ENCODE results near the gene KCNQ1. TPM values are rescaled to one million over a fixed set of nuclear protein-coding genes. Genes with fewer than 3 reads are reported as not detected.

The KCNQ1 gene
- total and polyA plus RNA-seq, 7 donors: 1.1 to 25.2 (median 3.8) TPM

DNA sequence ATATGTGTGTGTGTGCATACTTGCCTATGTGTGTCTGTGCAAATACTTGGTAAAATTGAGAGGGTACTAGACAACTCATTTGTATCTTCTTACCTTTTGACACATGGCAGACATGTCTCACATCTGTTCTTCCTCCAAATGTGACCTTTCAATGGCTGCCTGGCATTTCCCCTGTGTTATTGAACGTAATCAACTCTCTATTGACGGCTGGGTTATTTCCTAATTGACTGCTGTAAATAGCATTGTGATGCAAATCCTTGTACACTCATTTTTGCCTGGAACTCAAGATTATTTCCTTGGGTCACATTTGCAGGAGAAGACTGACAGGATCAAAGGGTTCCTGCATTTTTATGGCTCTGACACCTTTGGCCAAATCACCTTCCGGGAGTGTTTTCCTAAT is 37.4 kb downstream of the KCNQ1 start:
- Histone ChIP-seq H3K4me1 (no peaks in the 10 kb centered on the region), H3K27me3 (peaks cover 0 to 38% (median 0%) of the 10 kb centered on the region in 3 donors), H3K36me3 (no peaks in the 10 kb centered on the region), H3K27ac (no peak overlapping the region), H3K9me3 (peaks cover 0 to 7% (median 0%) of the 10 kb centered on the region in 4 donors), H3K4me3 (no peak overlapping the region)
- WGBS, 2 donors: 38 to 58% methylated on average over 3 of the region's 3 CpGs
- intact Hi-C loops (cut with DNase I): no loop called here
- TF ChIP-seq EP300 (IDR thresholded peaks at IDR 0.05): no peak
- TF ChIP-seq, protein P1, sequence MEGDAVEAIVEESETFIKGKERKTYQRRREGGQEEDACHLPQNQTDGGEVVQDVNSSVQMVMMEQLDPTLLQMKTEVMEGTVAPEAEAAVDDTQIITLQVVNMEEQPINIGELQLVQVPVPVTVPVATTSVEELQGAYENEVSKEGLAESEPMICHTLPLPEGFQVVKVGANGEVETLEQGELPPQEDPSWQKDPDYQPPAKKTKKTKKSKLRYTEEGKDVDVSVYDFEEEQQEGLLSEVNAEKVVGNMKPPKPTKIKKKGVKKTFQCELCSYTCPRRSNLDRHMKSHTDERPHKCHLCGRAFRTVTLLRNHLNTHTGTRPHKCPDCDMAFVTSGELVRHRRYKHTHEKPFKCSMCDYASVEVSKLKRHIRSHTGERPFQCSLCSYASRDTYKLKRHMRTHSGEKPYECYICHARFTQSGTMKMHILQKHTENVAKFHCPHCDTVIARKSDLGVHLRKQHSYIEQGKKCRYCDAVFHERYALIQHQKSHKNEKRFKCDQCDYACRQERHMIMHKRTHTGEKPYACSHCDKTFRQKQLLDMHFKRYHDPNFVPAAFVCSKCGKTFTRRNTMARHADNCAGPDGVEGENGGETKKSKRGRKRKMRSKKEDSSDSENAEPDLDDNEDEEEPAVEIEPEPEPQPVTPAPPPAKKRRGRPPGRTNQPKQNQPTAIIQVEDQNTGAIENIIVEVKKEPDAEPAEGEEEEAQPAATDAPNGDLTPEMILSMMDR (IDR thresholded peaks at IDR 0.05): no peak
- no peak for TF ChIP-seq POLR2AphosphoS5 (IDR thresholded peaks at IDR 0.05)
- no peak for TF ChIP-seq POLR2A (IDR thresholded peaks at IDR 0.05)
- no peak for DNase-seq

DNA sequence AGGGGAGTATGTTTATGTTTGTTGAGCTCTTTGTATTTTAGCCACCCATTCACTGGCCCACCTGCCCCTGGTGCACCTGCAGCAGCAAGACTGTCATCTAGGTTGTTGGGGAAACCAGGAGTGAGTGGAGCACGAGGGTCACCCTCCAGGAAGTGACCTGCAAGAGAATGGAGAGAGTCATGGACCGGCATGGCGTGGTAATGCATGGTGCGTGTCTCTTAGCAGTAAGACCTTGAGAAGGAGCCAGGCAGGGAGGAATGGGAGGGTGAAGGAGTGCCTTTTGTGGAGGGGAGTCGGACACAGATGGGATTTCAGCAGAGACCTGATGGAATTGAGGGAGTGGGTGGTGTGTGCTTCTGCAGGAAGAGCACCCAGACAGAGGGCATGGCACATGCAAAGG is 37.9 kb downstream of the KCNQ1 start:
- 85 to 86% methylated on average over 5 of the region's 5 CpGs for WGBS, 2 donors
- Histone ChIP-seq H3K27ac (no peak overlapping the region), H3K9me3 (peaks cover 0 to 7% (median 0%) of the 10 kb centered on the region in 4 donors), H3K4me1 (no peaks in the 10 kb centered on the region), H3K4me3 (no peak overlapping the region), H3K27me3 (peaks cover 0 to 38% (median 0%) of the 10 kb centered on the region in 3 donors), H3K36me3 (no peaks in the 10 kb centered on the region)
- TF ChIP-seq POLR2AphosphoS5 (IDR thresholded peaks at IDR 0.05) (no peak), POLR2A (IDR thresholded peaks at IDR 0.05) (no peak), EP300 (IDR thresholded peaks at IDR 0.05) (no peak)
- TF ChIP-seq, protein P1 (IDR thresholded peaks at IDR 0.05): no peak
- intact Hi-C loops (cut with DNase I): no loop called here
- no peak for DNase-seq

DNA sequence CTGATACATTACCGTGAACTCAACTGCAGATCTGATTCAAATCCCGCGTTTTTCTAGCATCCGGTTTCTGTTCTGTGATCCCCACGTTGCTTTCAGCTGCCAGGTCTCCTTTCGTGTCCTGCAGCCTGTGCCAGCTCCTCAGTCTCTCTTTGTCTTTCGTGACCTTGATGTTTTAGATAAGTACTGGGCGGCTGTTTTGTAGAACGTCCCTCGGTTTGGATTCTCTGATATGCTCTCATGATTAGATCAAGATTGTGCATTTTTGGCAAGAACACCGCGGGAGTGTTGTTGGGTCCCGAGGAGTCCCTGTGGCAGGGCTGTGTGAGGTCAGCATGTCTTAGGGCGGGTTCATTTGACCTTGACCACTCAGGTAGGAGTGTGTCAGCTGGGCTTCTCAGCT is 38.6 kb downstream of the KCNQ1 start:
- Histone ChIP-seq H3K4me3 (no peak overlapping the region), H3K36me3 (no peaks in the 10 kb centered on the region), H3K4me1 (no peaks in the 10 kb centered on the region), H3K27me3 (peaks cover 0 to 38% (median 0%) of the 10 kb centered on the region in 3 donors), H3K27ac (no peak overlapping the region), H3K9me3 (peaks cover 0 to 7% (median 3%) of the 10 kb centered on the region in 4 donors)
- WGBS, 2 donors: 16 to 65% methylated on average over 14 of the region's 14 CpGs
- intact Hi-C loops (cut with DNase I): no loop called here
- no peak for DNase-seq
- TF ChIP-seq EP300 (IDR thresholded peaks at IDR 0.05) (no peak), POLR2A (IDR thresholded peaks at IDR 0.05) (no peak), POLR2AphosphoS5 (IDR thresholded peaks at IDR 0.05) (no peak)
- TF ChIP-seq, protein P1 (IDR thresholded peaks at IDR 0.05): no peak

DNA sequence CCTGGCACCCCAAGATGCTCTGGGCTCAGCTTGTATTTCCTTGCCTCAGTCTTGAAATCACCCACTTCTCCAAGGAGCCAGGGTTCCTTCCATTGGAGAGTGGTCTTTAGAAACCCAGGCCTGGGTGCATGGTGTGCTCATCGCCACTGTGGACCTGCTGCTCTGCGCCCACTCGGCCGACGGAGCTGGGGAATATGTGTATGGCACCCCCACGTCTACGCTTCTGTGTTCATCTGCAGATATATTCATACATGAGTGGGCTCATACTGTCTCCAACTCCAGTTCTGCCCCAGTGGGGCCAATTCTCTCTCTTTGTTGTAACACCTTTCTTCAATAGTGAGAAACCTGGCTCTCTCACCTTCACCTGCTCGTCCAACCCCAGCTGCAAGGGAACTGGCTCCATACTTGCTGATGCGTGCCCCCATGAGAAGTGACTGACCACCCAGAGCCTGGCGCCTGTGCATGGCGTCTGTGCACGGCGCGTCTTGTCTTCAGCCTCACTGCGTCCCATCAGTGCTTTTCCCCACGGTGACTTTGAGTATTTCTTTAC is 39.8 kb downstream of the KCNQ1 start:
- TF ChIP-seq POLR2AphosphoS5 (IDR thresholded peaks at IDR 0.05) (no peak), POLR2A (IDR thresholded peaks at IDR 0.05) (no peak), EP300 (IDR thresholded peaks at IDR 0.05) (no peak)
- TF ChIP-seq, protein P1 (IDR thresholded peaks at IDR 0.05): no peak
- intact Hi-C loops (cut with DNase I): no loop called here
- Histone ChIP-seq H3K27ac (no peak overlapping the region), H3K9me3 (peaks cover 0 to 10% (median 3%) of the 10 kb centered on the region in 4 donors), H3K4me3 (no peak overlapping the region), H3K4me1 (no peaks in the 10 kb centered on the region), H3K36me3 (no peaks in the 10 kb centered on the region), H3K27me3 (peaks cover 0 to 38% (median 0%) of the 10 kb centered on the region in 3 donors)
- 95 to 96% methylated on average over 16 of the region's 16 CpGs for WGBS, 2 donors
- no peak for DNase-seq

DNA sequence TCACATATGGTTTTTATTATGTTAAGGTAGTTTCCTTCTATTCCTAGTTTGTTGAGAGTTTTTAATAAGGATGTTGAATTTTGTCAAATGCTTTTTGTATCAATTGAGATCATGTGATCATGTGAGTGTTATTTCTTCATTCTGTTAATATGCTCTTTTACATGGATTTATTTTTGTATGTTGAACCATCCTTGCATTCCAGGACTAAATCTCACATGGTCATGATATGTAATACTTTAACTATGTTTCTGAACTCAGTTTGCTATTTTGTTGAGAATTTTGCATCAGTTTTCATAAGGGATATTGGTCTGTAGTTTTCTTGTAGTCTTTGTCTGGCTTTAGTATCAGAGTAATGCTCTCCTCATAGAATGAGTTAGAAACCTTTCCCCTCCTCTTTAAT is 43.2 kb downstream of the KCNQ1 start:
- Histone ChIP-seq H3K9me3 (peaks cover 0 to 10% (median 3%) of the 10 kb centered on the region in 4 donors), H3K4me1 (no peaks in the 10 kb centered on the region), H3K27ac (no peak overlapping the region), H3K4me3 (no peak overlapping the region), H3K36me3 (no peaks in the 10 kb centered on the region), H3K27me3 (peaks cover 0 to 26% (median 0%) of the 10 kb centered on the region in 3 donors)
- intact Hi-C loops (cut with DNase I): no loop called here
- DNase-seq: no peak
- TF ChIP-seq, protein P1 (IDR thresholded peaks at IDR 0.05): no peak
- TF ChIP-seq EP300 (IDR thresholded peaks at IDR 0.05) (no peak), POLR2A (IDR thresholded peaks at IDR 0.05) (no peak)

Data from sigmoid colon (tissue), 7 donors.